SJSA1 (cell line): Measurements from ENCODE around the gene TBC1D16. TPM values are rescaled to one million over a fixed set of nuclear protein-coding genes. Genes with fewer than 3 reads are reported as not detected.

Experiments
- DNase-seq, 2 experiments: peaks; one replicate each; pipeline ENCODE4 v3.0.0-alpha.2; 2015 to 2020; ENCODE audit warnings: low spot score in 2 of 2, low read depth in 1 of 2
- H3K27ac ChIP-seq: fragments of 250-450 bp; sonication (Bioruptor Pico); 2 replicates; pipeline ENCODE4 v1.5.1; 2020; ENCODE audit warnings: mild to moderate bottlenecking, moderate library complexity
- H3K27me3 ChIP-seq: fragments of 250-450 bp; sonication (Bioruptor Pico); replicated peaks from 2 replicates; pipeline ENCODE4 v1.5.1; 2020; ENCODE audit warnings: mild to moderate bottlenecking, moderate library complexity
- H3K36me3 ChIP-seq: fragments of 250-450 bp; sonication (Bioruptor Pico); 2 replicates; pipeline ENCODE4 v1.5.1; 2020; ENCODE audit warnings: mild to moderate bottlenecking
- H3K4me1 ChIP-seq: fragments of 250-450 bp; sonication (Bioruptor Pico); replicated peaks from 2 replicates; pipeline ENCODE4 v1.6.1; 2021; ENCODE audit warnings: mild to moderate bottlenecking
- H3K4me3 ChIP-seq: fragments of 250-450 bp; sonication (Bioruptor Pico); 2 replicates; pipeline ENCODE4 v1.5.1; 2020; ENCODE audit warnings: mild to moderate bottlenecking
- H3K9me3 ChIP-seq: fragments of 250-450 bp; sonication (Bioruptor Pico); replicated peaks from 2 replicates; pipeline ENCODE4 v1.5.1; 2020; ENCODE audit warnings: mild to moderate bottlenecking
- total RNA-seq: library from RNA; depleted of rRNA; stranded (reverse); fragments of >200 nt; shearing (Covaris generic); gene quantifications from 2 replicates; pipeline ENCODE4 v1.2.3, GENCODE V29; 2014

Gene TBC1D16
- total RNA-seq, 1 experiment from 2014 or later, result 42.0 TPM

GRCh38 chr17:79937391-79938335, 98.0 kb downstream of the TBC1D16 start:
- Histone ChIP-seq H3K36me3 (peaks cover 5% of the 10 kb centered on the region), H3K9me3 (no peaks in the 10 kb centered on the region), H3K4me3 (no peak overlapping the region), H3K27ac (no peak overlapping the region), H3K4me1 (peaks cover 31% of the 10 kb centered on the region), H3K27me3 (no peaks in the 10 kb centered on the region)
- DNase-seq, result no peak

DNA sequence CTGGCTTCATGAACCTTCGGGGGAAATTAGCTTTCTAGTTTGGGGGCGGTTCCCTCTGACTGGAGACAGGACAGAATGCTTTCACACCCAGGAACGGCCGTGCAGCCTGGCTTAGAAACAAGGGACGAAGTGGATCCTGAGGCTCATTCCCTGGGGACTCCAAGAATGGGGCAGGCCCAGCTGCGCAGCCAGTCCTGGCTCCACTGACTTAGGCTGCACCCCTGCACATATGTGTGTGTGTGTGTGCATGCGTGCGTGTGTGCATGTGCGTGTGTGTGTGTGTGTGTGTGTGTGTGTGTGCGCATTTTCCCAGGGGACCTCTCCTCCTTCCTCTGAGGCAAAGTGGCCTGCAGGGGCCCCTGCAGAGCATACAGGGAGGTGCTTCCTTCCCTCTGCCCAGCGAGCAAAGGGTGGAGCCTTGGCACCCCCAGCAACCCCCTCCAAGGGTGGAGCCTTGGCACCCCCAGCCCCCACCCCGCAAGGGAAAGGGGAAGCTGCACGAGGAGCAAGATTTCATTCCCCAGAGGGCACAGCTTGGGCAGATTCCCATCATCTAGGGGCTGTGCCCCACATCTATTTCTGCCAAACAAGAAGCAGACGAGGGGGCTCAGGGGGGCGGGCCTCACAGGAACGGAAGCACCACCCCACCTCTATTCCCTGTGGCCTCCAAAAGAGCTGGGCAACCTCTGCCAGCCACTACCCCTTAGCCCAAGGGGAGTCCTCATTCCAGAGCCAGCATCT, 98.9 kb downstream of the TBC1D16 start:
- Histone ChIP-seq H3K9me3 (no peaks in the 10 kb centered on the region), H3K27ac (no peak overlapping the region), H3K4me3 (no peak overlapping the region), H3K27me3 (no peaks in the 10 kb centered on the region), H3K36me3 (no peaks in the 10 kb centered on the region; the same call in none of the 2 replicates), H3K4me1 (peaks cover 23% of the 10 kb centered on the region)
- no peak for DNase-seq

DNA sequence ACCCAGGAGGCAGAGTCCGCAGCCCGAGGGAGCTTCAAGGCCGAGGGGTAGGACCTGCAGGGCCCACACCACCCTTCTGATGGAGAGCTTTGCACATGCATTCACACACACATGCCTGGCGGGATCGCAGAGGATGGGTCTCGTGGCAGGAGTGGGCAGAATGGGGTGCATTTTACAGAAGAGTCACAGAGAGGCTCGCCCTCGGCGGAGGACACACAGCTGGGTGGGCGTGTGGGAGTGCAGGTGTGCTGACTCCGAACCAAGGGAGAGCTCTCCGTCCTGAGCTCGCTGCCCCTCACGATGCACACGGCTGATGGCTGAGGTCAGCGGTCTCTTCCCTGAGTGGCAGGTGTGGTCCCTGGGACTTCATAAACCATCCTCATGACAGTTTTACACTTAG, 99.6 kb downstream of the TBC1D16 start:
- H3K27ac ChIP-seq, result no peak overlapping the region
- H3K27me3 ChIP-seq, result no peaks in the 10 kb centered on the region
- H3K9me3 ChIP-seq, result no peaks in the 10 kb centered on the region
- no peak for DNase-seq
- no peaks in the 10 kb centered on the region; the same call in 1 of the 2 replicates for H3K36me3 ChIP-seq
- H3K4me1 ChIP-seq, result peaks cover 29% of the 10 kb centered on the region
- H3K4me3 ChIP-seq, result no peak overlapping the region

DNA sequence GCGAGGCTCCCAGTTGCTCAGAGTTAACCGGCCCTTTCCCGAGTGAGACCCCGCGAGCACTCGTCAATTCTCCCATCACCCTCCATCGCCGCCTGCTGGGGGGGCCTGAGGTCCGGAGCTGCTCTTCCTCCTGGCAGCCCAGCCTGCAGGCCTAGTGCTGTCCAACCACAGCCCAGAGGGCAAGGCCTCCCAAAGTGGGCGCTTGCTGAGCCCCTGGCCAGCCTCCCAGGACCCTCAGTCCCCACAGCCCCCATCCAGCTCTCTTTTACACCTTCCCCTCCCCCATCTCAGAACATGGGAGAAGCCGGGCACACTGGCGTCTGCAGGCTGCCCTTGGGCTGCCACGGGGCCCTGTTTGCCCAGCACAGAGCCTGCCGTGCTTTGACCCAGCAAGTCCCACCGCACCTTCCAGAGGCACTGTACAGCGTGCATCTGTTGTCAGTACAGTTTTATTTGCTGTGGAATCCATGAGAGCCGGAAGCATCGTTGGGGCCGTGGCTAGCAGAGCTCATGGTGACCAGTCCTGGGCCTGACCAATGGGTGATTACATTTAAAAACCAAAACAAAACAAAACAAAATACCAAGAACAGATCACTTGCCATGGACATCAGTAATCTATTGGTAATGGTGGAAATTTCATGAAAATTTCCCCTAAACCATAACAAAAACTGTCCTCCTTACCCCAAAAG, 100.3 kb downstream of the TBC1D16 start:
- no peak overlapping the region for H3K27ac ChIP-seq

DNA sequence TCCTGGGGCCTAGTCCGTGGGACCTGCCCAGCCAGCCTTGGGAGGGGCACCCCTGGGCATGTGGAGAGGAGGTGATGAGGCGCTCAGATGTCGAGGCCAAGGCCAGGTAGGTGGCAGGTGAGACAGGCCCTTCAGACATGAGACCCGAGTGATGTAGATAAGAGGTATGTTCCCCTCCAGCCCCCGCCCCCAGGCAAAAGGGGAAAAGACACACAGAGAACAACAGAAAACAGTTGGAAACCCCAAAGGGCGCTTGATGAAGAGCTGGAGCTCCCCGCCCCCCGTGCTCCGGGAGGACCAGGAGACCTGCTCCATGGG, 101.1 kb downstream of the TBC1D16 start:
- Histone ChIP-seq H3K27ac (no peak overlapping the region), H3K4me3 (no peak overlapping the region), H3K4me1 (peaks cover 39% of the 10 kb centered on the region), H3K36me3 (no peaks in the 10 kb centered on the region), H3K27me3 (peaks cover 10% of the 10 kb centered on the region), H3K9me3 (no peaks in the 10 kb centered on the region)
- no peak for DNase-seq

More for the DNA sequence above, 100.3 kb downstream of the TBC1D16 start:
- Histone ChIP-seq H3K9me3 (no peaks in the 10 kb centered on the region), H3K36me3 (no peaks in the 10 kb centered on the region; the same call in 1 of the 2 replicates), H3K4me3 (no peak overlapping the region), H3K27me3 (peaks cover 6% of the 10 kb centered on the region), H3K4me1 (peaks cover 35% of the 10 kb centered on the region)
- DNase-seq, result no peak

DNA sequence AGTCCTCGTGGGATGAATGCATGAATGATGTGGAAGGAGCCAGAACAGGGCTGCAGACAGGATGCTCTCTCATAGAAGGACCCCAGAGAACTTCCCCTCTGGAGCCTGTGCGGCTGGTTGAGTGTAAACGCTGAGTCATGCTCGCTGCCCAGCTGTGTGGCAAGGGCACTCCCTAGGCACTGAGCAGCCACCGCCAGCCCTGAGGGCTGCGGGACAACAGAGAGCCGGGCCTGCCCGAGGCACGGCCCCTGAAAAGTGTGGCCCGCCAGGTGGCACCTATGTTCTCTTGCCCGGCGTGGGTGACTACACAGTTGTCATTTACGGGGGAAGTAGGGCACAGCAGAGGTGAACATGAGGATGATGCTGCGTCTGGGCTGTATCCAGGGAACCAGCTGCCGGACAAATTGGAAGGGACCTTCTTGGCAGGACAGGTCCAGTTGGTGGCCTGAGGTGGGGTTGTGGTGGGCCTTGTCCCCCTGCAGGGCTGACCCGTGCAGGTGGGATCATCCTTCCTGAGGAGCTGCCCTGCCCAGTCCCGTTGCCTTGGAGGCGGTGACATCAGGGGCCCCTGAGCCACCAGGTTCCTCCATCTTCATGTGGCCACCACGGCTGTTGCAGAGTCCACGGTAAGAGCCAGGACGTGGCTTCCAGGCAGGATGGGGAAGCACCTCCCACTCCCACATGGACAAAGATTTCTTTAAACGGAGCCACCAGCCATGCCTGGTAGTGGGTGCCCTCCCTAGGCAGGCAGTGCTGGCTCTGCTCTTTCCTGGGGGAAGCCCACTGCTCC, 101.6 kb downstream of the TBC1D16 start:
- Histone ChIP-seq H3K27ac (no peak overlapping the region), H3K4me3 (no peak overlapping the region), H3K27me3 (peaks cover 14% of the 10 kb centered on the region), H3K36me3 (no peaks in the 10 kb centered on the region), H3K9me3 (no peaks in the 10 kb centered on the region), H3K4me1 (peaks cover 39% of the 10 kb centered on the region)
- DNase-seq, result peak; percentile 67 to 77

DNA sequence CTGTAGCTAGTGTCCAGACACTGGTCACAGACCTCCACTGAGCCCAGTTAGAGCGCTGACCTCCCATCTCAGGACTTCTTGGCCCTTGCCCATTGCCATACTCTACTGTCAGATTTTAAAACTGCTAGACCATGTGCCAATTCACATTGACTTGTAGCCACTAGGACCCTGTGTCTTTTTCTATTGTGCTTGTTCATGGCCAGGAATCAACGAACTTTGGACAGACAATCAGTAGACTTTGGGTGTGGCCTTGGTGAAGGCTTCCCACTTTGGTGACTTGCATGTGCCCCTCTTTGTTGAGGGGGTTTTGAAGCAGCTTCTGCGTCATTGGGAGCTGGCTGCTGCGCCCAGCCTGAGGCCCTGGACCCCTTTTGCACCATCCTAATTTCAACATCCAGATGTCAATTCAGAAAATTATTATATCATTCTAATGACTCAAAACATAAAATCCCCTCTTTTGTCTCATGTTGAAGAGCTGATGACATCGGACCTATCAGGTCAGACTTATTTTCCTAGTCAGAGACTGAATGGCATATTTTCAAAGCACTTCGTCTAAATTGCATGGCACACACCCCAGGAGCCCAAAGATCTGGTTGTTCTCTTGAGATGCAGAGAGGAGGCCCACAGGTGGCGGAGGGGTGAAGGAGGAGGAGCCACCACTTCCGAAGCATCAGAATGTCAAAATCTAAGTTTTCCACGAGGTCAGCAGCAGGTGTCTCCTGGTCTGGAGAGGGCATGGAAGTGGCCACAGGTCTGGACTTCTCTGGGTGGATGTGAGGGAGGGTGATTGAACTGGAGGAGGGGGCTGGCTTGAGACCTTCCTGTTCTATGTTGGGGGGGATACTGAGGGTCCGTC, 103.0 kb downstream of the TBC1D16 start:
- H3K27me3 ChIP-seq, result peaks cover 17% of the 10 kb centered on the region
- peaks cover 39% of the 10 kb centered on the region for H3K4me1 ChIP-seq
- DNase-seq, result no peak
- H3K27ac ChIP-seq, result no peak overlapping the region
- H3K9me3 ChIP-seq, result no peaks in the 10 kb centered on the region
- no peak overlapping the region for H3K4me3 ChIP-seq
- H3K36me3 ChIP-seq, result no peaks in the 10 kb centered on the region

DNA sequence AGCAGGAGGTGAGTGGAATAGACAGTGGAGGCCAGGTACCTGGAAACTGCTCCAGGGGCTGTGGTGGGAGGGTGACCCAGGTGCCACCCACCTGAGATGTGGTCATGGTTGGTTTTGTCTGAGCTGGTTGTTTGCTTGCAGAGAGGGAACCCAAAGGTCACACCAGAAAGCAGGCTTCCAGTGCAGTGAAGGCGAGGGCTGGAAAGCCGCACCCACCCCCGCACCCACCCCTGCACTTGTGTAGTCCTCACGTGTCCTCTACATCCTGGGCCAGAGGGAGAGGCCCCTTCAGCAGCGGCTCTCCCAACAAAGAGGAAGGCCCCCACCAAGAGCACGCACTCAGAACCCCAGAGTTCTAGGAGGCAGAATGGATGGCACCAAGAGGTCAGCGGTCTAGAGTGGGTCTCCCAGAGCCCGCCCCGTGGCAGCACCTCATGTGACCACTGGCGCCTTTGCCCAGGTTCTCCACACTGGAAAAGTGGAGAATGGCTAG, 103.8 kb downstream of the TBC1D16 start:
- H3K4me3 ChIP-seq, result no peak overlapping the region
- no peak overlapping the region for H3K27ac ChIP-seq
- H3K4me1 ChIP-seq, result peaks cover 39% of the 10 kb centered on the region
- no peak for DNase-seq
- no peaks in the 10 kb centered on the region for H3K9me3 ChIP-seq
- H3K36me3 ChIP-seq, result no peaks in the 10 kb centered on the region
- H3K27me3 ChIP-seq, result peaks cover 17% of the 10 kb centered on the region

DNA sequence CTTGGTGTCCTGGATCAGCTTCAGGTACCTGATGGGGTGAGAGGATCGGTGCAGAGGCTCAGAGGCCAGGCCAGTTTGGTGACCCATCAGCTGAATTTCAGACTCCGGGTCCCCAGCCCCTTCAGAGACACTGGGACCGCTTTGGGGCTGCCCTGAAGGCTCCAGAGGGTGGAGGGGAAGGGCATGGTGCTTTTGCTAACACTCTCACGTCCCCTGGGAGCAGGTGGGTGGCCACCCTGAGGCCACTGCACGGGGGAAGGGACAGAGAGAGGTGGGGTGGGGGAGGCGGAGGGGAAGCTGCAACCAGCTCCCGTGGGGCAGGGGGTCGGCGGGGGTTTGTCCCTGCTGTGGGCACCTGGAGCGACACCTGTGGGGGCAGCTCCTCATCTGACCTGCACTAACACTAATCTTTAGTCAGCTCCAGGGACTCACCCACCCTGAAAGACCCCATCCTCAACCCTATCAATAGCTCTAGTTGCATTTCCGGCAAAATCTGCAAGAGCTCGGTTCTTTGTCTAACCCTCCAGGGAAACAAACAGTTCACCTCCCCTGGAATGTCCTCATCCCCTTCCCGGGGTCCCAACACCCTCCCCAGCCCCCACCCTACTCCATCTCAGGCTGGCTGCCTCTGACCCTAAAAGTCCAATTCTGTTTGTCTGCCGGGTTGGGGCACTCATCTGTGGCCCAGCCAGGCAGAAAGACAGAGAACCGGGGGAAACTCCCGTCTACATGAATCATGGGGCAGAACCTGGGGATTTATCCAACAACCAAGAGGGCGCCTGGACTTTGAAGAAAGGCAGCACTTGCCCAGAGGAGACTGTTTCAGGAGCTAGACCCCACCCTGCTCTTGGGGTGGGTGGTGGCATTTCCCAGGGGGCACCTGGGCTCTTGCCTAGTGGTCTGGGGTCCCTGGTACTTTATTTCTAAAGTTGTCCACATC, 104.5 kb downstream of the TBC1D16 start:
- Histone ChIP-seq H3K27ac (no peak overlapping the region), H3K27me3 (peaks cover 17% of the 10 kb centered on the region), H3K4me3 (no peak overlapping the region), H3K4me1 (peaks cover 39% of the 10 kb centered on the region), H3K36me3 (no peaks in the 10 kb centered on the region), H3K9me3 (no peaks in the 10 kb centered on the region)
- DNase-seq, result no peak

- H3K27me3 ChIP-seq, result peaks cover 17% of the 10 kb centered on the region
- peaks cover 34% of the 10 kb centered on the region for H3K4me1 ChIP-seq
- no peaks in the 10 kb centered on the region for H3K36me3 ChIP-seq
- H3K27ac ChIP-seq, result no peak overlapping the region
- H3K9me3 ChIP-seq, result no peaks in the 10 kb centered on the region
- DNase-seq, result peak in 1 of 2 experiments; percentile 37
- H3K4me3 ChIP-seq, result peak overlapping the region; percentile 34
Measured at GRCh38 chr17:79930062-79930876, 105.4 kb downstream of the TBC1D16 start.
